Endodermal cell (in vitro differentiated cells): ENCODE results near the gene PLEKHO2. TPM values are rescaled to one million over a fixed set of nuclear protein-coding genes. Genes with fewer than 3 reads are reported as not detected.

Source experiments
- DNase-seq: peaks from one replicate; pipeline ENCODE4 v3.0.0-alpha.2; 2017
- H3K27ac ChIP-seq: 2 replicates; pipeline ENCODE4 v1.5.1; 2013; ENCODE audit warnings: mild to moderate bottlenecking, low read depth, low read length, moderate library complexity
- H3K27me3 ChIP-seq: 2 replicates; pipeline ENCODE4 v1.6.1; 2013; ENCODE audit warnings: mild to moderate bottlenecking, low read length, moderate library complexity; ENCODE audit not compliant: insufficient read depth, control insufficient read depth, poor library complexity, severe bottlenecking
- H3K36me3 ChIP-seq: 2 replicates; pipeline ENCODE4 v1.7.0; 2013; ENCODE audit warnings: mild to moderate bottlenecking, low read length, moderate library complexity; ENCODE audit not compliant: control insufficient read depth, insufficient read depth
- H3K4me1 ChIP-seq: one replicate; pipeline ENCODE4 v1.7.0; 2013; ENCODE audit warnings: low read length; ENCODE audit not compliant: control insufficient read depth, insufficient read depth
- H3K4me3 ChIP-seq: 2 replicates; pipeline ENCODE4 v1.5.1; 2013; ENCODE audit warnings: mild to moderate bottlenecking, low read length, moderate library complexity
- H3K9ac ChIP-seq: 2 replicates; pipeline ENCODE4 v1.6.1; 2013; ENCODE audit warnings: mild to moderate bottlenecking, low read length, moderate library complexity; ENCODE audit not compliant: poor library complexity, severe bottlenecking; ENCODE audit errors: extremely low read depth
- H3K9me3 ChIP-seq: 2 replicates; pipeline ENCODE4 v1.6.1; 2013; ENCODE audit warnings: mild to moderate bottlenecking, low read length, moderate library complexity; ENCODE audit not compliant: control insufficient read depth
- H3K27ac Mint-ChIP-seq: 2 replicates; pipeline ENCODE4 v1.8.0; 2020; ENCODE audit warnings: mixed read lengths
- H3K27me3 Mint-ChIP-seq: 2 replicates; pipeline ENCODE4 v1.8.0; 2021; ENCODE audit warnings: mild to moderate bottlenecking, mixed read lengths; ENCODE audit not compliant: insufficient read depth
- H3K36me3 Mint-ChIP-seq: 2 replicates; pipeline ENCODE4 v1.8.0; 2020; ENCODE audit warnings: low read depth, mixed read lengths
- H3K4me1 Mint-ChIP-seq: 2 replicates; pipeline ENCODE4 v1.8.0; 2020; ENCODE audit warnings: mixed read lengths
- H3K4me3 Mint-ChIP-seq: 2 replicates; pipeline ENCODE4 v1.8.0; 2020; ENCODE audit warnings: mild to moderate bottlenecking, moderate library complexity, mixed read lengths
- H3K9me3 Mint-ChIP-seq: 2 replicates; pipeline ENCODE4 v1.8.0; 2020; ENCODE audit warnings: mild to moderate bottlenecking, mixed read lengths
- CTCF ChIP-seq: fragments of 200-600 bp; sonication (generic); conservative IDR thresholded peaks from 2 replicates; pipeline ENCODE4 v1.5.0; 2021; ENCODE audit warnings: antibody characterized with exemption, mild to moderate bottlenecking
- WGBS, 2 experiments: methylation state at CpG; one replicate each; pipeline versions ENCODE4 v1.1.5 to v1.1.7; 2013; ENCODE audit warnings: missing lambda C conversion rate in 2 of 2, mixed read lengths in 1 of 2; ENCODE audit not compliant: insufficient coverage in 1 of 2, insufficient read length in 1 of 2; 5-methylcytosine and 5-hydroxymethylcytosine counted together
- total RNA-seq, 2 donors: library from RNA; stranded (reverse); fragmentation: NEBNext Ultra II Directional in 1 of 2; extraction: Animal tissue kit (Norgen Biotek cat#: 25700) in 1 of 2; gene quantifications; 2 replicates in 1 of 2; 3 replicates in 1 of 2; pipeline ENCODE4 v1.2.1, GENCODE V29; 2021

PLEKHO2 gene
- total RNA-seq, 2 donors from 2014 or later, result 10.2 to 12.9 TPM

GRCh38 chr15:64909546-64909945, 67.8 kb downstream of the PLEKHO2 start:
- no peaks in the 10 kb centered on the region for H3K4me1 ChIP-seq
- peaks cover 10% of the 10 kb centered on the region for H3K36me3 ChIP-seq
- Mint-ChIP-seq H3K27ac (no peak overlapping the region), H3K9me3 (peaks cover 17% of the 10 kb centered on the region), H3K4me1 (peaks cover 28% of the 10 kb centered on the region), H3K27me3 (peaks cover 47% of the 10 kb centered on the region), H3K4me3 (no peak overlapping the region), H3K36me3 (peaks cover 3% of the 10 kb centered on the region)
- peaks cover 5% of the 10 kb centered on the region for H3K27me3 ChIP-seq
- no peak overlapping the region for H3K4me3 ChIP-seq
- no peak for TF ChIP-seq CTCF
- peaks cover 15% of the 10 kb centered on the region for H3K9me3 ChIP-seq
- WGBS, 2 experiments, result 92 to 100% methylated on average over 3 of the region's 3 CpGs
- DNase-seq, result peak; percentile 29
- H3K27ac ChIP-seq, result no peak overlapping the region
- no peak overlapping the region for H3K9ac ChIP-seq

GRCh38 chr15:64911311-64912186, 69.8 kb downstream of the PLEKHO2 start, which contains the start of gene ANKDD1A:
TSS of gene ANKDD1A (plus strand) at chr15:64911902. CDS start at chr15:64911931, 29 bp downstream.
- Mint-ChIP-seq H3K27ac (peak within 1 kb of the TSS; percentile 90), H3K9me3 (peaks cover 7% of the 10 kb centered on the region), H3K4me3 (peak within 1 kb of the TSS; percentile 78), H3K4me1 (peaks cover 40% of the 10 kb centered on the region), H3K36me3 (peaks cover 8% of the 10 kb centered on the region), H3K27me3 (peaks cover 45% of the 10 kb centered on the region)
- H3K9me3 ChIP-seq, result peaks cover 7% of the 10 kb centered on the region
- H3K27ac ChIP-seq, result no peak within 1 kb of the TSS
- peaks cover 5% of the 10 kb centered on the region for H3K27me3 ChIP-seq
- peaks cover 25% of the 10 kb centered on the region for H3K36me3 ChIP-seq
- no peak for TF ChIP-seq CTCF
- H3K9ac ChIP-seq, result peak within 1 kb of the TSS; percentile 86
- peaks cover 13% of the 10 kb centered on the region for H3K4me1 ChIP-seq
- DNase-seq, result peak; percentile 92
- 6 to 17% methylated on average over 19 to 72 of the region's 72 CpGs for WGBS, 2 experiments
- H3K4me3 ChIP-seq, result peak within 1 kb of the TSS; percentile 97

GRCh38 chr15:64912379-64913325, 70.9 kb downstream of the PLEKHO2 start:
- Mint-ChIP-seq H3K4me1 (peaks cover 50% of the 10 kb centered on the region), H3K4me3 (peak overlapping the region; percentile 78), H3K9me3 (no peaks in the 10 kb centered on the region), H3K27me3 (peaks cover 41% of the 10 kb centered on the region), H3K36me3 (peaks cover 8% of the 10 kb centered on the region), H3K27ac (peak overlapping the region; percentile 90)
- Histone ChIP-seq H3K27me3 (peaks cover 5% of the 10 kb centered on the region), H3K4me1 (peaks cover 24% of the 10 kb centered on the region), H3K9ac (peak overlapping the region; percentile 86), H3K36me3 (peaks cover 32% of the 10 kb centered on the region), H3K27ac (no peak overlapping the region), H3K9me3 (no peaks in the 10 kb centered on the region), H3K4me3 (peak overlapping the region; percentile 97)
- no peak for TF ChIP-seq CTCF
- 72 to 77% methylated on average over 7 to 15 of the region's 15 CpGs for WGBS, 2 experiments
- peak; percentile 62 for DNase-seq
